GM11168 (cell line): ENCODE measurements around the gene TMEM150B.

Source experiments
- in situ Hi-C: fragments of 300-500 bp; cut with MboI; formaldehyde crosslinking; loops from one replicate; pipeline ENCODE4 v1.12.0; 2022; ENCODE audit warnings: low sequenced_read_pairs; ENCODE audit not compliant: unreplicated experiment

The TMEM150B gene

DNA sequence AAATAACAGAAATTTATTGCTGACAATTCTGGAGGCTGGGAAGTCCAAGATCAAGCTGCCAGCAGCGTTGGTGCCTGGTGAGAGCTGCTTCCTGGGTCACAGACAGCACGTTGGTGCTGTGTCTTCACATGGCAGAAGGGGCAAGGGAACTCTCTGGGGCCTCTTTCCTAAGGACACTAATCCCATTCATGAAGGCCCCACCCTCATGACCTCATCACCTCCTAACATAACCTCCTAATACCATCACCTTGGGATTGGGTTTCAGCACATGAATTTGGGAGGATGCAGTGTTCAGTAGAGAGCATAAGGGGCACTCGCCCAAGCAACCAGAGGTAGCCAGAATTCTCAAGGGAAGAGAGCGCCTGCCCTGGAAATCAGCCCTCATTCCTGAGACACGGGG, 15.7 kb downstream of the TMEM150B start:
- in situ Hi-C loops = no loop called here

- in situ Hi-C loops = no loop called here
Observed at GRCh38 chr19:55308281-55308680, 16.9 kb downstream of the TMEM150B start.

DNA sequence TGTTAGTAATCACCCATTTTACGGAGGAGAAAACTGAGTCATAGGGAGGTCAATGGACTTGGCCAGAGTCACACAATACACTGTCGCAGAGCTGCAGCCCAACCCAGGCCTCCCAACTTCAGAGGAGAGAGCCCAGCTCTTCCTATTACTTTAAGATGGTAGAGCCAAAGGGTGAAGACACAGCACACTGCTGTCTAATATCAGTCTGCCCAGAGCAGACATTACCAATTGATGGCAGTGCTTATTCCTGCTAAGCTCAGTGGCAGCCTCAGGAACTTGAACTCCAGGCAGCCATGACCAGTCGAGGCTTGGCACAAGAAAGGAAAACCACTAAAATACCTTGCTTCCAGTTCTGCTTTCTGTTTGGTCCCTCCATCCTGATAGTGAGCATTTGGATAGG, 18.4 kb downstream of the TMEM150B start:
- in situ Hi-C loops = no loop called here

GRCh38 chr19:55305983-55306562, 19.1 kb downstream of the TMEM150B start:
- in situ Hi-C loops = no loop called here

DNA sequence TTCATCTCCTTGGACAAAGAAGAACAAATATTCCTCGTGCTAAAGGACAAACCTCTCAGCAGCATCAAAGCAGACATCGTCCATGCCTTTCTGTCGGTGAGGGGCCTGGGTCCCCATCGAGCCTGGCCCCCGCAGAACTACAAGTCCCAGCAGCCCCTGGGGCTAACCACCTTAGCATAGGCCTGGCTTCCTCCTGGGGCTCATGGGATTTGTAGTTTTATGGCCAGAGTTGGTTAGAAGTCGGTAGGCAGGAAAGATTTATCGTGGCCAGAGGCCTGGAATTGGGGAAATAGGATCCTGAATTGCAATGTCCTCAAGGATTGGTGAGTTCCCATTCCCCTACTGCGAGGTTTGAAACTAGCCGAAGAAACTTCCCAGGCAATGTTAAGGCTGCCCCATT, 19.6 kb downstream of the TMEM150B start:
- in situ Hi-C loops = no loop called here

- in situ Hi-C loops = no loop called here
Observed at GRCh38 chr19:55304980-55305379, 20.2 kb downstream of the TMEM150B start.

DNA sequence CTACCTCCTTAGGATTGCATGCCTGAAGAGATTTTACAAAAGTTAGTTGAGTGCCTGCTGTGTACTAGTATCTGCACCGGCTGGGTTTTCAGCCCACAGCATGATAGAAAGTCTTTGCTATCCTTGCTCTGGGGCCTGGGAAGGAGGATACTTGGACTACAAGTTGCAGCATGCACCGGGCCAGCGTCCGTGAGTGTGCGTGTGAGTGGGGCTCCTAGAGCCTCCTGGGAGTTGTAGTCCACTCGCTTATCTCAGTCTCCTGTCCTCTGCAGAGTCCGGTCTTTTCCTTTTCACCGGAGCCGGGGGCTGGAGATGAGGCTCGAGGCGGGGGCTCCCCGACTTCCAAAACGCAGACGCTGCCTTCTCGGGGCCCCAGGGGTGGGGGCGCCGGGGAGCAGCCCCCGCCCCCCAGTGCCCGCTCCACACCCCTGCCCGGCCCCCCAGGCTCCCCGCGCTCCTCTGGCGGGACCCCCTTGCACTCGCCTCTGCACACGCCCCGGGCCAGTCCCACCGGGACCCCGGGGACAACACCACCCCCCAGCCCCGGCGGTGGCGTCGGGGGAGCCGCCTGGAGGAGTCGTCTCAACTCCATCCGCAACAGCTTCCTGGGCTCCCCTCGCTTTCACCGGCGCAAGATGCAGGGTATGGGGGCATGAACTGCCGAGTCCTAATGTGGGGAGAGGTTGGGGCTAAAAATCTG, 20.7 kb downstream of the TMEM150B start:
- in situ Hi-C loops = no loop called here

GRCh38 chr19:55303477-55303876, 21.7 kb downstream of the TMEM150B start:
- in situ Hi-C loops = no loop called here

DNA sequence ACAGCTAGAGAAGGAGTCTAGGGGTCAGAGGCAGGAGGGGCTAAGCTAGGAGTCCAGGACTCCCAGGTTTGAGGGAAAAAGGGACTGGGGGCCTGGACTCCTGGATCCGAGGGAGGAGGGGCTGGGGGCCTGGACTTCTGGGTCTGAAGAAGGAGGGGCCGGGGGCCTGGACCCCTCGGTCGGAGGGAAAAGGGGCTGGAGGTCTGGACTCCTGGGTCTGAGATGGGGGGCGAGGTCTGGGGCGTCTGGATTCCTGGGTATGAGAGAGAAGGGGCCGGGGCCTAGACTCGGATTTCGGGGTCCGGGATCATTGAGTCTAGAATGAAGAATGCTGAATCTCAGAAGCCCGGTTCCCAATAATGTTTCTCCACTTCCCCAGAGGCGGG, 22.8 kb downstream of the TMEM150B start:
- in situ Hi-C loops = no loop called here

DNA sequence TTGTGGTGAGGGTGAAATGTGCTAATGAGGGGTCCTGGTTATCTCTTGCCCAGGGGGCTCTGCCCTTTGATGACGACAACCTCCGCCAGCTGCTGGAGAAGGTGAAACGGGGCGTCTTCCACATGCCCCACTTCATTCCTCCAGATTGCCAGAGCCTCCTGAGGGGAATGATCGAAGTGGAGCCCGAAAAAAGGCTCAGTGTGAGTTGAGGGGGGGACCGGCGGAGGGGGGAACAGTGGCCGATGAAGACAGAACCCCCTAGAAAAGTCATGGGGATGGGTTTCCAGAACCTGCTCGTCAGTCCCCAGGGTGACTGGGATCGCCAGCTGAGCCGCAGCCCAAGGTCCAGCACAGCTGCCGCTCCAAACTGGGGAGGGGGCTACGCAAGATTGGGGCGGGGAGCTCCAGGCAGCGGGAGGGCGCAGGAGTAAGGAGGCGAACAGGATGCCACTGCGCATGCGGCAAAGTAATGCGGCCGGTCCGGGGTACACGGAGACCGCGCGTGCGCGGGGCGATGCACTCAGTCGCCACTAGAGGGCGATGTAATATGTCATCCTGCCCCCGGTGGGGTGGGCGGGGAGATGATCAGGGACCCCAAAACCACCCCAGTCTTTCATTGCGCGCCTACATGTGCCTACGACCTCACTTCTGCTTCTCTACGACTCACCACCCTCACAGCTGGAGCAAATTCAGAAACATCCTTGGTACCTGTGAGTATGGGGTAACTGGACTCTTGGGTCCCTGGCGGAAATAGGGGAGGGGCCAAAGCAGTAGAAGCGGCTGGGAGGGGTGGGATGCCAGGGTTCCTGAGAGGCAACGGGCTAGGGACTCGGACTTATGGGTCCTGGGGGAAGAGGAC, 23.5 kb downstream of the TMEM150B start:
- in situ Hi-C loops = no loop called here

DNA sequence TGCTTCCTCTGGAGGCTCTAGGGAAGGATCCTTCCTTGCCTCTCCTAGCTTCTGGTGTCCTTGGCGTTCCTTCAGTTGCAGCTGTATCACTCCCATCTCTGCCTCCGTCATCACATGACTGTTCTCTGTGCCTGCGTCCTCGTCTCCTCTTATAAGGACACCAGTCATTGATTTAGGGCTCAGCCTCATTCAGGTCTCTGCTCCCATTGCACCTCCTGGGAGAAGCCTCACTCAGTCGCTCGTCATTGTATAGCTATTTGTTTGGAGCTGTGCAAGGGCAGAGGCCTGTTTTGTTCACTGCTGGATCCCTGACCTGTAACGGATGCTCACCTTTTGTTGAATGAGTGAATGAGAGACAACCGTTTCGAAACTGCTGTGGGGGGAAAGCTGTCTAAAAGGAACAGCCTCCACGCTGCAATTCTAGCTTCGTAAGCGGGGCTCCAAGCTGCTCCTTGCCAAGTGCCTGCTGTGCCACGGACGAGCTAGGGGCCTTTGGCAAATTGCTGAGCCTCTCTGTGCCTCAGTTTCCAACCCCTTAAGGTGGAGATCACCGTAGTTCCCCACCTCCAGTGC, 24.2 kb downstream of the TMEM150B start:
- in situ Hi-C loops = no loop called here

DNA sequence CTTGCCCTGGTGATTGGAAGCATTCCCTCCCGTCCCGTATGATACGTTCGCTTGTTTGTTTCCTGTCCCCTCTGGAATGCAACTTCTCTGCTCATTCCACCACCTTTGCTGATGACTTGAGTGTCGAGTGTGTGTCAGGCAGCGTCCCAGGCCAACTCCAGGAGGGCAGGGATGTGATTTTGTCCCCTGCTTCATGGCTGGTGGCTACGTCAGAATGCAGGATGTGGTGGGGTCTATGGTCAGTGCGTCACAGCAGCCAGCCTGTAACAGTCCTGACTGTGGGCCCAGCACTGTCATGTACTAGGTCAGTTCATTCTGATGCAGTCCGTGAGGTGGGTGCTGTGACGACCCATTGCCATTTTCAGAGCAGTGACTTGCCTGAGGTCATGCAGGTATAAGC, 25.1 kb downstream of the TMEM150B start:
- in situ Hi-C loops = loop anchor here (10.0 kb wide), 1 partner anchor 115 kb away; no protein-coding TSS in a partner anchor

GRCh38 chr19:55297267-55297666, 27.9 kb downstream of the TMEM150B start:
- in situ Hi-C loops = loop anchor here (10.0 kb wide), 1 partner anchor 118 kb away; no protein-coding TSS in a partner anchor

DNA sequence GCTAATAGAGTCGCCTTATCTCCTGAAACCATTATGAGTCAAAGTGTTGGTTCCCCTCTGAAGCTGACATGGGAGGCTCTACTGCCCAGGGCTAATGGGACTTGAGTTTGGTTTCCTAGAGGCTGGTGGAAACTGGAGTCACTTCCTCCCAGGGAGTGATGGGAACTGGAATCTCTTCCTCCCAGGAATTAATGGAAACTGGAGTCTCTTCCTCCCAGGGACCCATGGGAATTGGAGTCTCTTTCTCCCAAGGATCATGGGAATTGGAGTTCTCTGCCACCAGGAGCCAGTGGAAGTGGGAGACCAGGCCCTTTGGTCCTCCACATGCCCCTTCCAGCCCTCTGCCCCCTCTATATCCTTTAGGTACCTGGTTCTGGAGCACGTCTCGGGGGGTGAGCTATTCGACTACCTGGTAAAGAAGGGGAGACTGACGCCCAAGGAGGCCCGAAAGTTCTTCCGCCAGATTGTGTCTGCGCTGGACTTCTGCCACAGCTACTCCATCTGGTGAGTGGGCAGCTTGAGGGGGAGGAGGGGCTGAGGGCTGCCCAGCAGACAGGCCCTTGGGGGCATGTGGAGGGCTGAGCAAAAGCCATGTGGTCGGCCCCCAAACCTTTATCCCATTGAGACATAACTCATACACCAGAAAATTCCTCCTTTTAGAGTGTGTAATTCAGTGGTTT, 35.9 kb downstream of the TMEM150B start:
- in situ Hi-C loops = no loop called here

- in situ Hi-C loops = no loop called here
Observed at GRCh38 chr19:55287361-55288079, 37.6 kb downstream of the TMEM150B start.

GRCh38 chr19:55285229-55285890, 39.8 kb downstream of the TMEM150B start:
- in situ Hi-C loops = no loop called here

GRCh38 chr19:55284405-55285058, 40.6 kb downstream of the TMEM150B start:
- in situ Hi-C loops = no loop called here

DNA sequence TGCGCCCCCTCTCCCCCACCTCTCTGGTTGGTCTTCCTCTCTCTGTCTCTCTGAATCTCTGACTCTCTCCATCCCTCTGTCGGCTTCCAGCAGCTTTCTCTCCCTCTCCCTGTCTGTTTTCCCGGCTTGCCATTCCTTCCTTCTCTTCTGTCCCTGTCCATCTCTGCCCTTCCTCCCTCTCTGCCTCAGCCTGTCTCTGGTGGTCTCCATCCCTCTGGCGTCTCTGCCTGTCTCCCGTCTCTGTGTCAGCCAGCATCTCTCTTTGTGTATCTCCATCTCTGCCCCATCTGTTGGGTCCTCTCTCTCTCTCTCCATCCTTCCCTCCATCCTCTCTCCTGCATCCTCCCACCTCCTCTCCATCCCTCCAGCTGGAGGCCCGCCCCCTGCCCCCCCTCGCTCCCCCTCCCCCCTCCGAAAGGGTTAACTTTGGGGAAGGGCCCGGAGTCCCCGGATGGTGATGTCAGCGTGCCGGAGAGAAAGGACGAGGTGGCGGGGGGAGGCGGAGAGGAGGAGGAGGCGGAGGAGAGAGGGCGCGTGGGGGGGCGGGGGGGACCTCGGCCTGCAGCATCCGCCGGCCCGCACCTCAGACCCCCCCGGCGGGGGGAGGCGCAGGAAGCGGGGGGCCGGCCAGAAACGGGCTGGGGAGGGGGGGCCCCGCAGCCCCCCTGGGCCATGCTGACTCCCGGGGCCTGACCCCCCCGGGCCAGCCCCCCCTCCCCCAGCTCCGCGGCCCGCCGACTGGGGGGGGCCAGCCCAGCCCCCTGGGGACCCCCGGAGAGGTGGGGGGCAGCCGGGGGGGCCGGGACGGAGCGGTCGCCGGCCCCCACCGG, 41.4 kb downstream of the TMEM150B start, which contains the start of gene BRSK1:
Gene BRSK1 (plus strand): TSS at position 450 of the 830 bp plus-strand sequence. CDS start 446 bp downstream, outside the sequence.
- in situ Hi-C loops = no loop called here
